Measurements from ENCODE around the gene AQP12A.
"Not testable (repeated sequence)": the region's sequence is repeated elsewhere in the genome, so short reads cannot be mapped to it uniquely, and the experiment has no call there.

Gene AQP12A

GRCh38 chr2:240698852-240699561, 7.3 kb downstream of the AQP12A start:
- not testable (repeated sequence) for H3K4me3 ChIP-seq (ENCODE audit: low read length); DNase-seq (ENCODE audit: low read depth)

- DNase-seq (ENCODE audit: low read depth); H3K4me3 ChIP-seq (ENCODE audit: low read length): not testable (repeated sequence)
Observed at GRCh38 chr2:240699835-240700234, 8.2 kb downstream of the AQP12A start.

- DNase-seq (ENCODE audit: low read depth); H3K4me3 ChIP-seq (ENCODE audit: low read length): not testable (repeated sequence)
Observed at GRCh38 chr2:240700616-240701015, 8.9 kb downstream of the AQP12A start.

- H3K4me3 ChIP-seq (ENCODE audit: low read length) = no peak overlapping the region
- TF ChIP-seq CTCF (IDR thresholded peaks at IDR 0.05; ENCODE audit: insufficient read depth, low read depth, low read length, missing control alignments) = no peak
- DNase-seq (ENCODE audit: low read depth) = no peak
Observed at GRCh38 chr2:240701091-240701735, 9.5 kb downstream of the AQP12A start.

GRCh38 chr2:240701736-240702639, 10.3 kb downstream of the AQP12A start:
- no peak overlapping the region for H3K4me3 ChIP-seq (ENCODE audit: low read length)
- no peak for TF ChIP-seq CTCF (IDR thresholded peaks at IDR 0.05; ENCODE audit: insufficient read depth, low read depth, low read length, missing control alignments)
- DNase-seq (ENCODE audit: low read depth) = no peak

- no peak for DNase-seq (ENCODE audit: low read depth)
- no peak overlapping the region for H3K4me3 ChIP-seq (ENCODE audit: low read length)
- no peak for TF ChIP-seq CTCF (IDR thresholded peaks at IDR 0.05; ENCODE audit: insufficient read depth, low read depth, low read length, missing control alignments)
Observed at GRCh38 chr2:240702640-240703011, 11.0 kb downstream of the AQP12A start.

GRCh38 chr2:240703417-240704341, 12.0 kb downstream of the AQP12A start:
- no peak overlapping the region for H3K4me3 ChIP-seq (ENCODE audit: low read length)
- DNase-seq (ENCODE audit: low read depth) = no peak
- TF ChIP-seq CTCF (IDR thresholded peaks at IDR 0.05; ENCODE audit: insufficient read depth, low read depth, low read length, missing control alignments) = no peak

- H3K4me3 ChIP-seq (ENCODE audit: low read length) = no peak overlapping the region
- TF ChIP-seq CTCF (IDR thresholded peaks at IDR 0.05; ENCODE audit: insufficient read depth, low read depth, low read length, missing control alignments) = no peak
- DNase-seq (ENCODE audit: low read depth) = no peak
Observed at GRCh38 chr2:240704651-240705050, 13.0 kb downstream of the AQP12A start.

Measured in epithelial cell of esophagus (primary cell).